ENCODE measurements around the gene TJP3.

- TF ChIP-seq CTCF (IDR thresholded peaks at IDR 0.05) = no peak
- TF ChIP-seq POLR2A (IDR thresholded peaks at IDR 0.05) = no peak
These were observed 11.1 kb upstream of the TJP3 start for GRCh38 chr19:3697094-3697493.
